Measurements from ENCODE around the gene C1QL3.

C1QL3 gene

GRCh38 chr10:16481052-16481728, 40.5 kb downstream of the C1QL3 start:
- Histone ChIP-seq H3K36me3 (replicated peaks; ENCODE audit: insufficient read depth, low read length) (no peaks in the 10 kb centered on the region), H3K9me2 (replicated peaks; ENCODE audit: insufficient read depth, low read length) (no peaks in the 10 kb centered on the region), H3K79me2 (ENCODE audit: low read length) (no peaks in the 10 kb centered on the region), H3K4me3 (ENCODE audit: low read length) (no peak overlapping the region), H3K4me2 (ENCODE audit: low read depth, low read length) (no peak overlapping the region), H4K20me1 (ENCODE audit: insufficient read depth, low read length) (no peaks in the 10 kb centered on the region), H2AFZ (ENCODE audit: low read length) (no peak overlapping the region), H3K27ac (ENCODE audit: low read length) (no peak overlapping the region), H3K27me3 (replicated peaks; ENCODE audit: insufficient read depth, low read length) (no peaks in the 10 kb centered on the region), H3F3A (ENCODE audit: insufficient read depth, low read length) (no peaks in the 10 kb centered on the region), H3K4me1 (ENCODE audit: low read length) (no peaks in the 10 kb centered on the region), H3K9ac (ENCODE audit: low read length) (no peak overlapping the region), H3K9me3 (replicated peaks; ENCODE audit: insufficient read depth, low read length) (no peaks in the 10 kb centered on the region)
- TF ChIP-seq EZH2 (optimal IDR thresholded peaks at IDR 0.05; ENCODE audit: low read depth, low read length) = no peak
- TF ChIP-seq, protein P1, sequence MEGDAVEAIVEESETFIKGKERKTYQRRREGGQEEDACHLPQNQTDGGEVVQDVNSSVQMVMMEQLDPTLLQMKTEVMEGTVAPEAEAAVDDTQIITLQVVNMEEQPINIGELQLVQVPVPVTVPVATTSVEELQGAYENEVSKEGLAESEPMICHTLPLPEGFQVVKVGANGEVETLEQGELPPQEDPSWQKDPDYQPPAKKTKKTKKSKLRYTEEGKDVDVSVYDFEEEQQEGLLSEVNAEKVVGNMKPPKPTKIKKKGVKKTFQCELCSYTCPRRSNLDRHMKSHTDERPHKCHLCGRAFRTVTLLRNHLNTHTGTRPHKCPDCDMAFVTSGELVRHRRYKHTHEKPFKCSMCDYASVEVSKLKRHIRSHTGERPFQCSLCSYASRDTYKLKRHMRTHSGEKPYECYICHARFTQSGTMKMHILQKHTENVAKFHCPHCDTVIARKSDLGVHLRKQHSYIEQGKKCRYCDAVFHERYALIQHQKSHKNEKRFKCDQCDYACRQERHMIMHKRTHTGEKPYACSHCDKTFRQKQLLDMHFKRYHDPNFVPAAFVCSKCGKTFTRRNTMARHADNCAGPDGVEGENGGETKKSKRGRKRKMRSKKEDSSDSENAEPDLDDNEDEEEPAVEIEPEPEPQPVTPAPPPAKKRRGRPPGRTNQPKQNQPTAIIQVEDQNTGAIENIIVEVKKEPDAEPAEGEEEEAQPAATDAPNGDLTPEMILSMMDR (IDR thresholded peaks at IDR 0.05; ENCODE audit: low read length) = no peak
- no peak for TF ChIP-seq EZH2phosphoT487 (IDR thresholded peaks at IDR 0.05; ENCODE audit: low read length)
- DNase-seq = no peak

DNA sequence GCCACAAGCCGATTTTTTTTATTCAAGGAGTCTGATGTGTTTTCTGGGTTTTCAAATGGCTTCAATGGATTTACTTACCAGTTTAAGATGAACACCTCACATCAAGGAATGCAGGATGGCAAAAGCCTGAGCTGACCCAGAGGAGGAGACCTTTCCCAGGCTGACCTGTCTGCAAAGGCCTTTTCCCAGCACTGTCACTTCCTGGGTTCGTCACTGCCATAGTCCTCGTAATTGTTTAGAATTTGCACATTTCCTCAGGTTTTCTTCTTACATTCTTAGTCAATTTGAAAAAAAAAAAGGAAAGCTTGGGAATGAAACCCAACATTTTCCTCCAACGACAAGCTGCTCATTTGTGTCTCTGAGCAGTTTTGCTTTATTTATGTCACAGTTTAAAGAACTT, 42.9 kb downstream of the C1QL3 start:
- no peak overlapping the region for H3K4me2 ChIP-seq (ENCODE audit: low read depth, low read length)
- no peaks in the 10 kb centered on the region for H3K9me2 ChIP-seq (replicated peaks; ENCODE audit: insufficient read depth, low read length)
- H3F3A ChIP-seq (ENCODE audit: insufficient read depth, low read length) = no peaks in the 10 kb centered on the region
- no peaks in the 10 kb centered on the region for H3K27me3 ChIP-seq (replicated peaks; ENCODE audit: insufficient read depth, low read length)
- no peak overlapping the region for H2AFZ ChIP-seq (ENCODE audit: low read length)
- no peaks in the 10 kb centered on the region for H3K79me2 ChIP-seq (ENCODE audit: low read length)
- no peaks in the 10 kb centered on the region for H3K9me3 ChIP-seq (replicated peaks; ENCODE audit: insufficient read depth, low read length)
- DNase-seq = no peak
- no peaks in the 10 kb centered on the region for H4K20me1 ChIP-seq (ENCODE audit: insufficient read depth, low read length)
- no peak overlapping the region for H3K4me3 ChIP-seq (ENCODE audit: low read length)
- TF ChIP-seq, protein P1 (IDR thresholded peaks at IDR 0.05; ENCODE audit: low read length) = no peak
- TF ChIP-seq EZH2 (optimal IDR thresholded peaks at IDR 0.05; ENCODE audit: low read depth, low read length) = no peak
- TF ChIP-seq EZH2phosphoT487 (IDR thresholded peaks at IDR 0.05; ENCODE audit: low read length) = no peak
- no peaks in the 10 kb centered on the region for H3K36me3 ChIP-seq (replicated peaks; ENCODE audit: insufficient read depth, low read length)
- no peaks in the 10 kb centered on the region for H3K4me1 ChIP-seq (ENCODE audit: low read length)
- no peak overlapping the region for H3K27ac ChIP-seq (ENCODE audit: low read length)
- H3K9ac ChIP-seq (ENCODE audit: low read length) = no peak overlapping the region

DNA sequence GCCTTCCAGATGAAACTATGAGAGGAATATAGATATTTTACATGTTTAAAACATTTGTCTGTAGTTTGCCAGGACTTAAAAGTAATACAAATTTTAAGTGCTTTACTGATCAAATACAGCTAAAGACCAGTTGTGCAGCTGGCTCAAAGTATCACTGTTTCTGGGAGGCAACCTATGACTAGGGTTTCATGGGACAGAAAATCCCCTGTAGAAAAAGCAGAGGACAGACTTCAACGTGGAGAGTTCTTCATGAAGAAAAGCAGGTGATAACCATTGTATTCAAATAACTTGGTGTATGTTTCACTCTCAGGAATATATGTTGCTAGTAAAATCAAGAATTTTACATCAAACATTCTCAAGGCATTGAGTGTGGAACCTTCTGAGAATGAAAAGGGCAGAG, 43.9 kb downstream of the C1QL3 start:
- no peak overlapping the region for H3K4me3 ChIP-seq (ENCODE audit: low read length)

More for the DNA sequence above, 43.9 kb downstream of the C1QL3 start:
- Histone ChIP-seq H3K9me3 (replicated peaks; ENCODE audit: insufficient read depth, low read length) (no peaks in the 10 kb centered on the region), H3K4me2 (ENCODE audit: low read depth, low read length) (no peak overlapping the region), H3F3A (ENCODE audit: insufficient read depth, low read length) (no peaks in the 10 kb centered on the region), H3K36me3 (replicated peaks; ENCODE audit: insufficient read depth, low read length) (no peaks in the 10 kb centered on the region), H3K79me2 (ENCODE audit: low read length) (no peaks in the 10 kb centered on the region), H4K20me1 (ENCODE audit: insufficient read depth, low read length) (no peaks in the 10 kb centered on the region), H3K9ac (ENCODE audit: low read length) (no peak overlapping the region), H3K27ac (ENCODE audit: low read length) (no peak overlapping the region), H3K4me1 (ENCODE audit: low read length) (no peaks in the 10 kb centered on the region), H3K9me2 (replicated peaks; ENCODE audit: insufficient read depth, low read length) (no peaks in the 10 kb centered on the region), H2AFZ (ENCODE audit: low read length) (no peak overlapping the region), H3K27me3 (replicated peaks; ENCODE audit: insufficient read depth, low read length) (no peaks in the 10 kb centered on the region)
- TF ChIP-seq EZH2 (optimal IDR thresholded peaks at IDR 0.05; ENCODE audit: low read depth, low read length) (no peak), EZH2phosphoT487 (IDR thresholded peaks at IDR 0.05; ENCODE audit: low read length) (no peak)
- TF ChIP-seq, protein P1 (IDR thresholded peaks at IDR 0.05; ENCODE audit: low read length) = no peak
- no peak for DNase-seq
